Vagina (tissue), 2 donors: ENCODE data around the gene NAGPA.

Experiments used
- CTCF ChIP-seq, 3 experiments: fragments of 450-650 bp in 2 of 3; fragments of 200-600 bp in 1 of 3; sonication (generic) in 1 of 3; IDR thresholded peaks; one replicate each; pipeline ENCODE4 v1.5.1; 2017 to 2019; ENCODE audit warnings: antibody characterized with exemption in 3 of 3, mild to moderate bottlenecking in 2 of 3, moderate library complexity in 2 of 3
- POLR2A ChIP-seq, 2 donors: fragments of 450-650 bp; IDR thresholded peaks; one replicate each; pipeline ENCODE4 v1.6.1; 2017; ENCODE audit warnings: antibody characterized with exemption in 2 of 2, mild to moderate bottlenecking in 2 of 2, moderate library complexity in 2 of 2

- no peak for TF ChIP-seq CTCF (IDR thresholded peaks at IDR 0.05)
- TF ChIP-seq POLR2A (IDR thresholded peaks at IDR 0.05) = no peak
Measured at GRCh38 chr16:5001986-5002385, 31.7 kb downstream of the NAGPA start.
